Skeletal muscle tissue (tissue), 4 donors: ENCODE data around the gene SERPINE2. TPM values are rescaled to one million over a fixed set of nuclear protein-coding genes. Genes with fewer than 3 reads are reported as not detected.

Experiments used
- H3K27ac ChIP-seq: one replicate; pipeline ENCODE4 v1.7.0; 2013; ENCODE audit warnings: mild to moderate bottlenecking, low read depth, low read length, inconsistent platforms
- H3K27me3 ChIP-seq, 3 donors: one replicate each; pipeline ENCODE4 v1.7.0; 2013; ENCODE audit warnings: low read length in 3 of 3; ENCODE audit not compliant: control insufficient read depth in 3 of 3, insufficient read depth in 3 of 3
- H3K36me3 ChIP-seq, 3 donors: one replicate each; pipeline ENCODE4 v1.7.0; 2013; ENCODE audit warnings: low read length in 3 of 3; ENCODE audit not compliant: control insufficient read depth in 3 of 3, insufficient read depth in 3 of 3
- H3K4me1 ChIP-seq, 3 donors: one replicate each; pipeline ENCODE4 v1.7.0; 2013; ENCODE audit warnings: low read length in 3 of 3, mild to moderate bottlenecking in 3 of 3; ENCODE audit not compliant: control insufficient read depth in 3 of 3, insufficient read depth in 3 of 3
- H3K4me3 ChIP-seq, 3 donors: one replicate each; pipeline ENCODE4 v1.7.0; 2013; ENCODE audit warnings: low read length in 3 of 3
- H3K9ac ChIP-seq, 3 donors: one replicate each; pipeline ENCODE4 v1.7.0; 2013; ENCODE audit warnings: low read length in 3 of 3, mild to moderate bottlenecking in 3 of 3, moderate library complexity in 2 of 3, low read depth in 1 of 3
- H3K9me3 ChIP-seq, 3 donors: one replicate each; pipeline ENCODE4 v1.7.0; 2013; ENCODE audit warnings: low read length in 3 of 3; ENCODE audit not compliant: control insufficient read depth in 3 of 3
- total RNA-seq: library from RNA; depleted of rRNA; stranded (reverse); fragments of >200 nt; gene quantifications from one replicate; pipeline ENCODE4 v1.2.3, GENCODE V29; 2014
- donor health status: Osteomylitis.

SERPINE2 gene
- total RNA-seq, 1 donor from 2014 or later: 33.4 TPM

- Histone ChIP-seq H3K27ac (no peak overlapping the region), H3K9me3 (no peaks in the 10 kb centered on the region), H3K4me3 (no peak overlapping the region), H3K4me1 (no peaks in the 10 kb centered on the region), H3K36me3 (peaks cover 4 to 11% (median 4%) of the 10 kb centered on the region in 3 donors), H3K9ac (no peak overlapping the region), H3K27me3 (no peaks in the 10 kb centered on the region)
These were observed 68.5 kb downstream of the SERPINE2 start for GRCh38 chr2:223970343-223971128.

GRCh38 chr2:223969856-223970255, 69.2 kb downstream of the SERPINE2 start:
- Histone ChIP-seq H3K27me3 (no peaks in the 10 kb centered on the region), H3K4me1 (no peaks in the 10 kb centered on the region), H3K9ac (no peak overlapping the region), H3K9me3 (no peaks in the 10 kb centered on the region), H3K36me3 (peaks cover 4 to 11% (median 4%) of the 10 kb centered on the region in 3 donors), H3K27ac (no peak overlapping the region), H3K4me3 (no peak overlapping the region)

GRCh38 chr2:223969315-223969714, 69.8 kb downstream of the SERPINE2 start:
- H3K4me3 ChIP-seq: no peak overlapping the region
- no peaks in the 10 kb centered on the region for H3K4me1 ChIP-seq
- no peaks in the 10 kb centered on the region for H3K9me3 ChIP-seq
- H3K27ac ChIP-seq: no peak overlapping the region
- H3K36me3 ChIP-seq: peaks cover 4 to 11% (median 6%) of the 10 kb centered on the region in 3 donors
- no peak overlapping the region for H3K9ac ChIP-seq
- H3K27me3 ChIP-seq: no peaks in the 10 kb centered on the region

- H3K36me3 ChIP-seq: peaks cover 4 to 15% (median 11%) of the 10 kb centered on the region in 3 donors
- peaks cover 0 to 3% (median 0%) of the 10 kb centered on the region in 3 donors for H3K4me1 ChIP-seq
- no peaks in the 10 kb centered on the region for H3K27me3 ChIP-seq
- no peak overlapping the region for H3K9ac ChIP-seq
- no peaks in the 10 kb centered on the region for H3K9me3 ChIP-seq
- H3K4me3 ChIP-seq: no peak overlapping the region
- no peak overlapping the region for H3K27ac ChIP-seq
These were observed 71.1 kb downstream of the SERPINE2 start for GRCh38 chr2:223967981-223968380.

- Histone ChIP-seq H3K27me3 (no peaks in the 10 kb centered on the region), H3K4me3 (peak overlapping the region in 1 of 3 donors; percentile 34), H3K36me3 (peaks cover 4 to 19% (median 13%) of the 10 kb centered on the region in 3 donors), H3K9ac (peak overlapping the region in 1 of 3 donors; percentile 34), H3K4me1 (peaks cover 27 to 50% (median 43%) of the 10 kb centered on the region in 3 donors), H3K27ac (peak overlapping the region; percentile 8), H3K9me3 (no peaks in the 10 kb centered on the region)
These were observed 79.4 kb downstream of the SERPINE2 start for GRCh38 chr2:223959688-223960087.

- peak within 1 kb of the TSS; percentile 78 for H3K27ac ChIP-seq
- no peaks in the 10 kb centered on the region for H3K9me3 ChIP-seq
- peaks cover 27 to 46% (median 43%) of the 10 kb centered on the region in 3 donors for H3K4me1 ChIP-seq
These were observed 81.8 kb downstream of the SERPINE2 start, which contains the start of gene MRPL44 for GRCh38 chr2:223957092-223957851. TSS of gene MRPL44 (plus strand) at chr2:223957463. CDS start at chr2:223957473, 10 bp downstream.

GRCh38 chr2:223956300-223956699, 82.8 kb downstream of the SERPINE2 start:
- no peaks in the 10 kb centered on the region for H3K9me3 ChIP-seq
- H3K4me3 ChIP-seq: peak overlapping the region in 1 of 3 donors; percentile 63
- H3K9ac ChIP-seq: peak overlapping the region in 2 of 3 donors; percentile 80 to 97
- H3K4me1 ChIP-seq: peaks cover 23 to 36% (median 36%) of the 10 kb centered on the region in 3 donors
- H3K27ac ChIP-seq: peak overlapping the region; percentile 78
- H3K27me3 ChIP-seq: no peaks in the 10 kb centered on the region
- peaks cover 4 to 11% (median 9%) of the 10 kb centered on the region in 3 donors for H3K36me3 ChIP-seq

More at GRCh38 chr2:223957092-223957851, 81.8 kb downstream of the SERPINE2 start, which contains the start of gene MRPL44:
- peak within 1 kb of the TSS; percentile 90 to 98 (median 90) for H3K4me3 ChIP-seq
- peaks cover 4 to 11% (median 9%) of the 10 kb centered on the region in 3 donors for H3K36me3 ChIP-seq
- no peaks in the 10 kb centered on the region for H3K27me3 ChIP-seq
- H3K9ac ChIP-seq: peak within 1 kb of the TSS; percentile 92 to 97 (median 93)

GRCh38 chr2:223954401-223954800, 84.7 kb downstream of the SERPINE2 start:
- H3K36me3 ChIP-seq: no peaks in the 10 kb centered on the region
- H3K27ac ChIP-seq: no peak overlapping the region
- no peaks in the 10 kb centered on the region for H3K9me3 ChIP-seq
- peaks cover 15 to 20% (median 18%) of the 10 kb centered on the region in 3 donors for H3K4me1 ChIP-seq
- no peak overlapping the region for H3K9ac ChIP-seq
- no peaks in the 10 kb centered on the region for H3K27me3 ChIP-seq
- no peak overlapping the region for H3K4me3 ChIP-seq

GRCh38 chr2:223952280-223952968, 86.7 kb downstream of the SERPINE2 start:
- Histone ChIP-seq H3K36me3 (no peaks in the 10 kb centered on the region), H3K4me3 (no peak overlapping the region), H3K9me3 (no peaks in the 10 kb centered on the region)

More at GRCh38 chr2:223952280-223952968, 86.7 kb downstream of the SERPINE2 start:
- peaks cover 4 to 5% (median 5%) of the 10 kb centered on the region in 3 donors for H3K4me1 ChIP-seq
- no peaks in the 10 kb centered on the region for H3K27me3 ChIP-seq
- H3K27ac ChIP-seq: no peak overlapping the region
- no peak overlapping the region for H3K9ac ChIP-seq
